B cell (primary cell): ENCODE measurements around the gene ANO2. TPM values are rescaled to one million over a fixed set of nuclear protein-coding genes. Genes with fewer than 3 reads are reported as not detected.

ENCODE experiments used
- ATAC-seq: fragments of 200-7000 bp; cut with Tn5 transposase; one replicate; pipeline ENCODE4 v1.10.0; 2021; ENCODE audit warnings: low read depth, mild to moderate bottlenecking, moderate number of reproducible peaks, moderate library complexity
- CTCF ChIA-PET: fragments of 350-600 bp; sonication (Branson Sonifier 250); formaldehyde crosslinking; loops from one replicate; lab custom pipeline; 2021; ENCODE audit warnings: antibody characterized with exemption, inconsistent platforms; lab: Charles Lee
- POLR2A ChIA-PET: fragments of 350-600 bp; sonication (Branson Sonifier 250); formaldehyde crosslinking; loops from one replicate; lab custom pipeline; 2021; ENCODE audit warnings: antibody characterized with exemption; lab: Charles Lee
- DNase-seq: peaks from one replicate; pipeline ENCODE4 v3.0.0; 2013
- H2AFZ ChIP-seq: 2 replicates; pipeline ENCODE4 v1.6.1; 2012; ENCODE audit warnings: mild to moderate bottlenecking, low read depth, low read length; ENCODE audit not compliant: insufficient read depth, poor library complexity, severe bottlenecking
- H3K27ac ChIP-seq, 2 donors: 1 replicate in 1 of 2; 2 replicates in 1 of 2; pipeline ENCODE4 v1.5.1; 2012 to 2013; ENCODE audit warnings: low read length in 2 of 2, mild to moderate bottlenecking in 2 of 2, moderate library complexity in 1 of 2
- H3K27me3 ChIP-seq, 4 experiments: fragments of 200-600 bp in 1 of 4; sonication (generic) in 1 of 4; replicated peaks in 1 of 4; 1 replicate in 2 of 4; 2 replicates in 2 of 4; pipeline versions ENCODE4 v1.6.1 to v1.7.0; 2013 to 2016; ENCODE audit warnings: low read length in 3 of 4, mild to moderate bottlenecking in 2 of 4, mixed read lengths in 1 of 4, moderate library complexity in 1 of 4; ENCODE audit not compliant: insufficient read depth in 4 of 4, control insufficient read depth in 3 of 4; ENCODE audit errors: control extremely low read depth in 1 of 4
- H3K36me3 ChIP-seq, 2 experiments: replicated peaks in 1 of 2; 1 replicate in 1 of 2; 2 replicates in 1 of 2; pipeline versions ENCODE4 v1.6.1 to v1.7.1; 2013; ENCODE audit warnings: low read length in 1 of 2; ENCODE audit not compliant: insufficient read depth in 2 of 2, control insufficient read depth in 1 of 2; ENCODE audit errors: control extremely low read depth in 1 of 2, extremely low read depth in 1 of 2
- H3K4me1 ChIP-seq, 2 donors: fragments of 200-600 bp in 1 of 2; sonication (generic) in 1 of 2; 1 replicate in 1 of 2; 2 replicates in 1 of 2; pipeline versions ENCODE4 v1.5.1 to v1.6.1; 2013 to 2017; ENCODE audit warnings: low read length in 2 of 2; ENCODE audit not compliant: control insufficient read depth in 2 of 2, insufficient read depth in 2 of 2
- H3K4me2 ChIP-seq: replicated peaks from 2 replicates; pipeline ENCODE3; 2012; ENCODE audit warnings: mild to moderate bottlenecking, low read depth, low read length; ENCODE audit not compliant: poor library complexity, severe bottlenecking
- H3K4me3 ChIP-seq, 5 experiments: fragments of 200-600 bp in 1 of 5; sonication (generic) in 1 of 5; 1 replicate in 3 of 5; 2 replicates in 2 of 5; pipeline versions ENCODE4 v1.5.1 to v1.7.0; 2011 to 2016; ENCODE audit warnings: low read length in 4 of 5, mild to moderate bottlenecking in 4 of 5, low read depth in 2 of 5, control low read depth in 1 of 5, moderate library complexity in 1 of 5; ENCODE audit not compliant: insufficient read depth in 1 of 5; ENCODE audit errors: control extremely low read depth in 1 of 5, extremely low read depth in 1 of 5
- H3K79me2 ChIP-seq: fragments of 200-600 bp; sonication (generic); one replicate; pipeline ENCODE4 v1.6.0; 2016; ENCODE audit warnings: low read length; ENCODE audit not compliant: control insufficient read depth, insufficient read depth
- H3K9ac ChIP-seq: fragments of 200-600 bp; sonication (generic); 2 replicates; pipeline ENCODE4 v1.6.1; 2017; ENCODE audit warnings: mild to moderate bottlenecking, low read length, moderate library complexity
- H3K9me3 ChIP-seq, 3 donors: one replicate each; pipeline versions ENCODE4 v1.6.1 to v1.7.1; 2013; ENCODE audit warnings: low read length in 2 of 3; ENCODE audit not compliant: control insufficient read depth in 2 of 3, insufficient read depth in 1 of 3; ENCODE audit errors: control extremely low read depth in 1 of 3
- H4K20me1 ChIP-seq: 2 replicates; pipeline ENCODE4 v1.6.0; 2012; ENCODE audit warnings: mild to moderate bottlenecking, low read length; ENCODE audit not compliant: insufficient read depth, control insufficient read depth, poor library complexity, severe bottlenecking
- H3K27ac Mint-ChIP-seq: one replicate; pipeline ENCODE4 v1.8.0; 2021; ENCODE audit warnings: mixed read lengths
- H3K27me3 Mint-ChIP-seq: one replicate; pipeline ENCODE4 v1.8.0; 2021; ENCODE audit warnings: mixed read lengths
- H3K4me1 Mint-ChIP-seq: one replicate; pipeline ENCODE4 v1.8.0; 2021; ENCODE audit warnings: mixed read lengths
- H3K4me3 Mint-ChIP-seq: one replicate; pipeline ENCODE4 v1.8.0; 2021; ENCODE audit warnings: mixed read lengths
- H3K9me3 Mint-ChIP-seq: one replicate; pipeline ENCODE4 v1.8.0; 2022; ENCODE audit warnings: mixed read lengths; ENCODE audit not compliant: insufficient read depth
- EZH2 ChIP-seq: IDR thresholded peaks from 2 replicates; pipeline ENCODE4 v1.6.1; 2012; ENCODE audit warnings: borderline replicate concordance, low read depth, mild to moderate bottlenecking, moderate library complexity, low read length; ENCODE audit not compliant: insufficient read depth, poor library complexity, severe bottlenecking
- WGBS: methylation state at CpG from one replicate; pipeline ENCODE4 v1.1.5; 2013; ENCODE audit warnings: missing lambda C conversion rate; ENCODE audit not compliant: insufficient coverage; 5-methylcytosine and 5-hydroxymethylcytosine counted together
- intact Hi-C: fragments of 100-400 bp; cut with micrococcal nuclease; formaldehyde crosslinking; loops from one replicate; pipeline ENCODE4 v1.10.0; 2022
- polyA plus RNA-seq: library from polyadenylated mRNA; depleted of rRNA; stranded (reverse); fragments of >200 nt; gene quantifications from 2 replicates; pipeline ENCODE4 v1.2.3, GENCODE V29; 2012
- total RNA-seq, 2 donors: library from RNA; stranded (reverse); fragments of 120-200 nt in 1 of 2; gene quantifications; 1 replicate in 1 of 2; 2 replicates in 1 of 2; pipeline versions ENCODE4 v1.2.3 to v1.2.4, GENCODE V29; 2013 to 2022
- TF ChIP-seq, protein P1 (sequence below): fragments of 200-600 bp; IDR thresholded peaks from one replicate; pipeline ENCODE4 v1.8.0; 2022; ENCODE audit warnings: antibody characterized with exemption, mild to moderate bottlenecking

The ANO2 gene
- total and polyA plus RNA-seq, 2 donors (not counting 1 experiment from before 2014, with no cell fraction given): not detected

DNA sequence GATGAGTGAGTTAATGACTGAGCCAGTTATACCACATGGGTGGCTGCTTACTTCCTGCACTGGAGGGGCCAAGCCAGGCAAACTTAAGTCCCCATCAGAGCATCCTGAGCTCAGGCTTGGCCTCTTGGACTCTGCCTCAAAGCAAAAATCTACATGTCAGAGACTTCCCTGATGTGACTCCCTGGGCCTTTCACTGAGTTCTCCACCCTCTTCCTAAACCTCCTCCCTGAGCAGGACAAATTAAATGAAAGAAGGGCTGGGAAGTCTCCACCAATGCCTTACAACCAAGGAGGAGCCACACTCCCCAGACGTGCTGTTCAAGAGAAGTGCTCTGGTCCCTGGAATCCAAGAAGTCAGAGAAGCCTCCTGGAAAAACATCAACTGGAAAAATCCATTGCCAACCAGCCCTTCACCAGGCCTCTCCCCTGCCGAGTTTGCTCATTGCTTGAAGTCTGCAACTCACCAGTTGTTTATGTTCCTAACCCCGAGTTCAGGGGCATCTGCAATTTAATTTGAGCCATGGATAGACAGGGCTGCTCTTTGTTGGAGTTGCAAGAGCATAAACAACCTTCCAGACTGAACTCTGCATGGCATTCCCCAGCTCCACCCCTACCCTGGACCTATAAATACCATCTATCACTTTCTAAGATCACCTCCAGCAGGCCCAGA, 160.5 kb downstream of the ANO2 start:
- no peaks in the 10 kb centered on the region for H3K79me2 ChIP-seq
- no peak overlapping the region for H2AFZ ChIP-seq
- no peak for ATAC-seq
- H3K9ac ChIP-seq: no peak overlapping the region
- ChIA-PET CTCF (no interaction called here), POLR2A (no interaction called here)
- Mint-ChIP-seq H3K4me3 (no peak overlapping the region), H3K27me3 (peaks cover 11% of the 10 kb centered on the region), H3K9me3 (peaks cover 3% of the 10 kb centered on the region), H3K27ac (no peak overlapping the region), H3K4me1 (no peaks in the 10 kb centered on the region)
- H3K4me2 ChIP-seq: no peak overlapping the region
- H3K4me3 ChIP-seq: no peak overlapping the region
- H3K27me3 ChIP-seq: no peaks in the 10 kb centered on the region
- H3K36me3 ChIP-seq: no peaks in the 10 kb centered on the region
- intact Hi-C loops: no loop called here
- H3K9me3 ChIP-seq: no peaks in the 10 kb centered on the region
- no peaks in the 10 kb centered on the region for H4K20me1 ChIP-seq
- no peak overlapping the region for H3K27ac ChIP-seq
- no peaks in the 10 kb centered on the region for H3K4me1 ChIP-seq
- 80% methylated on average over 3 of the region's 3 CpGs for WGBS
- TF ChIP-seq, protein P1, sequence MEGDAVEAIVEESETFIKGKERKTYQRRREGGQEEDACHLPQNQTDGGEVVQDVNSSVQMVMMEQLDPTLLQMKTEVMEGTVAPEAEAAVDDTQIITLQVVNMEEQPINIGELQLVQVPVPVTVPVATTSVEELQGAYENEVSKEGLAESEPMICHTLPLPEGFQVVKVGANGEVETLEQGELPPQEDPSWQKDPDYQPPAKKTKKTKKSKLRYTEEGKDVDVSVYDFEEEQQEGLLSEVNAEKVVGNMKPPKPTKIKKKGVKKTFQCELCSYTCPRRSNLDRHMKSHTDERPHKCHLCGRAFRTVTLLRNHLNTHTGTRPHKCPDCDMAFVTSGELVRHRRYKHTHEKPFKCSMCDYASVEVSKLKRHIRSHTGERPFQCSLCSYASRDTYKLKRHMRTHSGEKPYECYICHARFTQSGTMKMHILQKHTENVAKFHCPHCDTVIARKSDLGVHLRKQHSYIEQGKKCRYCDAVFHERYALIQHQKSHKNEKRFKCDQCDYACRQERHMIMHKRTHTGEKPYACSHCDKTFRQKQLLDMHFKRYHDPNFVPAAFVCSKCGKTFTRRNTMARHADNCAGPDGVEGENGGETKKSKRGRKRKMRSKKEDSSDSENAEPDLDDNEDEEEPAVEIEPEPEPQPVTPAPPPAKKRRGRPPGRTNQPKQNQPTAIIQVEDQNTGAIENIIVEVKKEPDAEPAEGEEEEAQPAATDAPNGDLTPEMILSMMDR: no peak
- TF ChIP-seq EZH2: no peak
- no peak for DNase-seq

DNA sequence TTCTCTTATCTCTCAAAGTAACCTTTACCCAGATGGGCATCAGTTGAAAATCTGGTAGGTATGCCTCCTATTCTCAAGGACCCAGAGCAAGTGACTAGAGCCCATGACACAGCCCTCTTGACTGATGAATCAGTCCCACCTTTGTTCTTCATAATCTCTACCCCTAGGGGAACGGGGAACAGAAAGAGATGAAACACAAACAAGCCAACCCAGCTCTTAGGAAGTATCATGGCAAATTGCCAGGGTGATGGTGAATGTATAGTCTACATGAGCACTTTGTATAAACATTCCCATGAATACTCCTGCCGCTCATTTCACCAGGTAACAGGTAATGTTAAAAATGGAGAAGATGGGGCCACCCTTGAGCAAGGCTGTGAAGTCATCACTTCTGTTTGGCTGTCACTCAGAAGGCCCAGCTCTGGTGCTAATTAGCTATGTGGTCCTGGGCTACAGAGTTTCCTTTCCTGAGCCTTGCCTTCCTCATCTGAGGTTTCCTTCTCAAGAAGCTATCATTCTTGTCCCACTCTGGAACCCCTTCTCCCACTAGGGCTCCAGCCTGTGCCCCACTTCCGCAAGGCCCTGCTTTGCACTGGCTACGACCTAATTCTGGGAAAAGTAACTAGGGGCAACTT, 161.7 kb downstream of the ANO2 start:
- peaks cover 3% of the 10 kb centered on the region for H3K9me3 Mint-ChIP-seq
- Histone ChIP-seq H4K20me1 (no peaks in the 10 kb centered on the region), H3K4me2 (no peak overlapping the region), H3K4me1 (no peaks in the 10 kb centered on the region), H3K4me3 (no peak overlapping the region), H3K27ac (no peak overlapping the region), H3K79me2 (no peaks in the 10 kb centered on the region), H3K9me3 (no peaks in the 10 kb centered on the region), H3K27me3 (no peaks in the 10 kb centered on the region), H3K9ac (no peak overlapping the region), H2AFZ (no peak overlapping the region), H3K36me3 (no peaks in the 10 kb centered on the region)
- TF ChIP-seq EZH2: no peak
- TF ChIP-seq, protein P1: no peak
- H3K4me3 Mint-ChIP-seq: no peak overlapping the region
- DNase-seq: no peak
- peaks cover 13% of the 10 kb centered on the region for H3K27me3 Mint-ChIP-seq
- intact Hi-C loops: no loop called here
- WGBS: 90% methylated on average over 3 of the region's 4 CpGs
- no peaks in the 10 kb centered on the region for H3K4me1 Mint-ChIP-seq
- ChIA-PET CTCF (interaction anchor here (0.6 kb wide), 1 partner anchor 18 kb away, joined by 3 read pairs; no protein-coding TSS in a partner anchor), POLR2A (no interaction called here)
- no peak overlapping the region for H3K27ac Mint-ChIP-seq
- ATAC-seq: no peak
